GM21390 (cell line): ENCODE results near the gene ASB16.

Experiments
- ATAC-seq: cut with Tn5 transposase; IDR thresholded peaks from one replicate; pipeline ENCODE4 v1.9.1; 2021; ENCODE audit not compliant: unreplicated experiment

ASB16 gene

DNA sequence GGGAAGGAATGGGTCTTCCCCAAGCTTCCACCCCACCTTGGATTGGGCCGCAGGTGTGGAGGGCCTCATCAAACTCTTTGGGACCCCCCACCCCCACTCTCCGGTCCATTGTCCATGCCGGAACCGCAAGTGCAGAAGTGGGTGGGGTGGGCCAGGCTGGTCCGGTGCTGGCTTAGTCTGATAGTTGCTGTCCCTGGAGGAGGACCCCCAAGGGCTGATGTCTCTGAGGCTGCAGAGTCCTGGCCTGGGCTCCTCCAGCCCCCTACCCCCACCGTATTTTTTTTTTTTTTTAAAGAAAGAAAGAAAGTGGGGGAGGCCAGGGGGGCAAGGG, 36.3 kb downstream of the ASB16 start:
- no peak for ATAC-seq

DNA sequence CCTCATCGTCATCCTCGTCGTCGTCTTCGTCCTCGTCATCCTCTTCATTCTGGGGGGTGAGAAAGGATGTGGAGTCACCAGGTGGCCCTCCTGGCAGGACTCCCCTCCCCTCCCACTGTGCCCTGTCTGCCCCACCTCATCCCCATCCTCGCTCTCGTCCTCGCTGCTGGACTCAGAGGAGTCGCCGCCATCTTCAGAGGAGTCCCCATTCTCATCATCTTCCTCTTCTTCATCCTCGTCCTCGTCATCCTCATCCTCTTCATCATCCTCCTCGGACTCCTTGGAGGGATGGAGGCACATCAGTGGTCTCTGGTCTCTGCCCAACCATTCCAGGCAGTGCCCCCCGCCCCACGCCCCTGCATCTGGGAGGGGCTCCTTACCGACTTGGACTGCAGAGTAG, 36.8 kb downstream of the ASB16 start:
- no peak for ATAC-seq

DNA sequence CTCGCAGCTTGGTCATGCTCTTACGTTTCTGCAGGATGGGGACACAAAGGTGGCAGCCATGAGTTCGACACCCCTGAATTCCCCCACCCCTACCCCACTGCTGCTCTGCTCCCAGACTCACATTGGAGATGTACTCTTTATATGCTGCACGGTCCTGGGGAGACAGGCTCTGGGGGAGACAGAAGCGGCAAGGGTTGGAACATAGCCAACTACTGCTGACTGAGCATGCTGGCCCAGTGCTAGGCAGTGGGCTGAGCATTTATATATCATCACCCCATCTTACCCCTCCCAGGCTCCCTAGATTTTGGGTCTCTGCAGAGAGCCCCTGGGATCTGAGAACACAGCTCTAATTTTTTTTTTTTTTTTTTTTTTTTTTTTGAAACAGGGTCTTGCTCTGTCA, 37.2 kb downstream of the ASB16 start:
- ATAC-seq: no peak

DNA sequence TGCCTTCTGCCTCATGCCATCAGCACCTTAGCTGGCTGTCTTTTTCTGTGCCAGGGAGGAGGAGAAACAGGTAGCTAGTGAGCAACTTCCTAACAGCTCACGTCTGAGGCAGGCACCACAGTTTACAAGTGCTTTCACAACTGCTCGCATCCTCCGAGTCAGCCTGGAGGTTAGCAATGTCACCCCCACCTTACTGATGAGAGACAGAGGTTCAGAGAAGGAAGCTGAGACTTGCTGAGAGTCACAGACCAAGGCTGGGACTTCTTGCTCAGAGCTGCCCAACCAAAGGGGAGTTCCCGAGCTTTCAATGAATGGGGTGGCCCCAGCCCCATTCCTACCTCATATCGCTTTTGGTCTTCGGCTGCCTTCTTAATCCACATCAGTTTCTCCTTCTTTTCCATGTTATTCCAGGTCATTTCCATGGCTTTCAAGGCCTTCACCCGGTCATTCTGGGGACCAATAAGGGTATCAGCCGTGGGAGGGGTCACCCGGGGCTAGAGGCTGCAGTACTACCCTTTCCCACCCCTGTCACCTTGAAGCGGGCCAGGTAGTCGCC, 39.4 kb downstream of the ASB16 start:
- no peak for ATAC-seq

DNA sequence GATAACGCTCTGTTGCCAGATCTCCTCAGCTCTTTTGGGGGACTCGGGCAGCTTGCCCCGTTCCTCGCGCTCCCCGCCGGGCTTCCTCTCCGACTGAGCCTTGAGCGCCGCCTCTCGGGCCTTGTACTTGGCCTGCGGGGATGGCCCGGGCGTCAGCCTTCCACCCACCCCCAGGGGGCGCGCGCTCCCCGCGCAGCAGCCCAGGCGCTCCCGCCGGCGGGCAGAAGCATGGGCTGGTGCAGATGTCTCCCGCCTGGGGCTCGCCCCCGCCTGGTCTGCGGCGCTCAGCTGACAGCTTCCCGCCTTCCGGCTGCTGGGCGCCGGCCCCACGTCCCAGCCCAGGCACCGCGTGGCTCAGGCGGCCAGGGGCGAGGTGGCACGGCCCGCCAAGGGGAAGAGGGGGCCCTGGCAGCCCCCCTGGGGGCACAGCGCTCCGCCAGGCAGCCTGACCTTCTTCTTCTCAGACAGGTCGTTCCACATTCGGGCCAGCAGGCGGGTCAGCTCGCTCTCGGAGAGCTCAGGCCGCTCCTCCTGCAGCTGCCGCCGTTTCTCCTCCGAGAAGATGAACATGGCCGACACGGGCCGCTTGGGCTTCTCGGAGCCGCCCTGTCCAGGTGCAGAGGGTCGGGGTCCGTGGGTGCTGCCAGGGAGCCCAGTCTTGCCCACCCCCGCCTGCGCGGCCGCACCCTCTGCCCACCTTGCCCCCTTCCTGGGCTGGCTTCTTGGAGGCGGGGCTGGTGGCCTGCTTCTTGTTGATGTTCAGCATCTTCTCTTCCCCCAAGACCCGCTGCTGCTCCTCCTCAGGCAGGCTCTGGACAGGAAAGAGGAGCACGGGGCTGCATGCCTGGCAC, 40.1 kb downstream of the ASB16 start:
- peak; percentile 59 for ATAC-seq

DNA sequence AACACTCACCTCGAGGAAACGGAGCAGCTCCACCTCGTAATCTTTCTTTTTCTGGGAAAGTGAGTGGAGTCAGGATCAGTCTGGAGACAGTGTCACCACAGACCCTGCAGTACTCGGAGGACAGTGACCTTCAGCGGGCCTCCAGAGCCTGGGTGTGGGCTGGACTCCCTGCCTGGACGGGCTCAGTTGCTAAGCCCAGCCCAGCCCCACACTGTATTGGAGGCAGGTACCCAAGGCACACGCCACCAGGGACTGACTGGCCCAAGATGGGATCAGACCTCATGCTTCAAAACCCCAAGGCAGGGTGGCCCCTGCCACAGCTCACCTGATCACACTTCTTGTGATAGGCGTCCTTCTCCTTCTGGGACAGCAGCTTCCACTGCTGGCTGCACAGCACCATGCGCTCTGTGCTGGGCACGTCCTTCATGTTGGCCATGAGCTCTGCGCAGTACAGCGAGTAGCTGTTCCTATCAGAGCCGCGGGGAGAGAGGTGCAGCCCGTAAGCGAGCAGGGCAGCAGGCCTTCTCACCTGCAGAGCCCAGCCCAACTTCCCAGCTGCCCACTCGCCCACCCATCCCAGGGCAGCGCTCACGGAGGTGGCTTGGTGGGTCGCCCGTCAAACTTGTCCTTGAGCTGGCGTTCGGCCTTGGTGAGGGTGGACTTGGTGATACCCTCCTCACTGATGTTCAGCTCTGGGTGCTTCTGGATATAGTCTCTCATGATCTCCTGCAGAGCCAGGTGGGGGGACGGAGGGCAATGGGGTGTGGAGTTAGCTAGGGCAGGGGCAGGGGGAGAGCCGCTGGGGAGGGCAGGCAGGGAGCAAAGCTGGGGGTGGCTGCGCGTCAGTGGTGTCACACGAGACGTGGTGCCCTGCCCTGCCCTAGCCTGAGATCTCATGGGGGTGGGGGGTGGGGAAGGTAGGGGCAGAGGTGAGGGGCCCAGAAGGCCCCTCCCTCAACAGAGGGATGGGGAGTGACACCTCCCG, 41.1 kb downstream of the ASB16 start:
- no peak for ATAC-seq

DNA sequence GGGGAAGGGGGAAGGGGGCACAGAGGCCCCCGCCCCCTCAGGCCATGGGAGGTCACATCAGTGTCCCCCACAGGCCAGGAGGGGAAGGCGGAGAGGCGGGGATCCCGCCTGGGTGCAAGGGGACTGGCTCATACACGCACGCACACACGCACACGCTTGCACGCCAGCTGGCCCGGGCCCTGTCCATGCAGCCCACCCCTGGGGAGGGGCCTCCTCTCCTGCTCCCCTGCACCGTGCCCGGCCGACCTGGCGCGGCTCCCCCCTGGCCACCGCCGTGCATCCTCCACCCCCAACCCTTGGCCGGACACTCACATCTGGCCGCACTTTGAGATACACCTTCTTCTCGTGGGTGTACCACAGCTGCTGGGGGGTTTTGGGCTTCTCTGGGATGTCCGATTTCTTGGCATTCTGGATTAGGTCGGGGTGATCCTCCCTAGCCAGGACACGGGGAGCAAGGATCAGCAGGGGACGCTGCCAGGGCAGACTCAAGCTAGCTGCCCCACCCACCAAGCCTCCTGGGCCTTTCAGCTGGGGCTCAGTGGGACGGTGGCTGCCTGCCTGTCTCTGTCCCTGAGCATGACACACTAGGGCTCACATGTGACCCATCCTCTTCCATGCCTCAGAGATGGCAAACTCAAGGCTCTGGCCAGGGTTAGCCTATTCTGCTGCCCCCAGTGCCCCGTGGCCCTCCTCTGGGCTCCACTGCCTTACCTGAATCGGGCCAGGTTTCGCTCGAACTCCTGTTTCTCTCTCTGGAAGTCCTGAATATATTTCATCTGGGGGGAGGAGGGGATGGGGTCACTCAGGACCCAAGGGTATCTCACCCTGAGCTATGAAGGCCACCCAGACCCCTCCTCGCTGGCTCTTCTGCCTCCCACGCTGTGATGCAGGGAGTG, 42.3 kb downstream of the ASB16 start:
- no peak for ATAC-seq

DNA sequence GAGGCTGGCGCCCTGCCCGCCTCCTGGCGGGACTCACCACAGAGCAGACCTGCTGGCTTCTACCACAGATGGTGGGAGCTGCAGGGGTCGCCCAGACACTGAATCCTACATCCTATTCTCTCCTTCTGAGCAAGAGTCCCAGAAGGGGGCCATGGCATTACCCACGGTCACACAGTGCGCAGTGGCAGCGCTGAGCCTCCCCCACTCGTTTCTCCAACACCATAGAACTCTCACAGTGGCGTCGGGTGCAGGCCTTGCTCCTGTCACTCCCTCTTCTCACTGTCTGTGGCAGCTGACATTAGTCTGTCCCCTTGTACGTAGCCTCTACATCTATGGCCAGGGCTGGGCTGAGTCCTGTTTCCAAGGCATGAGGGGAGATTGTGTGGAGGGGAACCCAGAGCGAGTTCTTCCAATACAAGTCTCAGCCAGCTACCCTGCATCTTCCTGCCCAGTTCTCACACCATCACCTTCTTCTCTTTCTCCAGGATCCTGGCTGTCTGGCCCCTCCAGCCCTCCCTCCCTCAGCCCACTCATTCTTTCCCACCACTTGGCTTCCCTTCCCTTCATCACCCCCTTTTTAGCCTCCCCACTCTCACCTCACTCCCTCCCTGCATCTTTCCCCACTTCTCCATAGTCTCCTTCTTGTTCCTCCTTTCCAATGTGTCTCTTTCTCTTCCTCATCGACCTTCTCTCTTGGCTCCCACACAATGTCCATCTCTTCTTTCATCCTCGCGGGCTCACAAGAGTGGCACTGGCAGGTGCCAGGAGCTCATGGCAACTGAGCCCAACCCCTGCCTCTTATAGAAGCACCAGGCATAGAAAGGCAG, 43.1 kb downstream of the ASB16 start:
- ATAC-seq: no peak

DNA sequence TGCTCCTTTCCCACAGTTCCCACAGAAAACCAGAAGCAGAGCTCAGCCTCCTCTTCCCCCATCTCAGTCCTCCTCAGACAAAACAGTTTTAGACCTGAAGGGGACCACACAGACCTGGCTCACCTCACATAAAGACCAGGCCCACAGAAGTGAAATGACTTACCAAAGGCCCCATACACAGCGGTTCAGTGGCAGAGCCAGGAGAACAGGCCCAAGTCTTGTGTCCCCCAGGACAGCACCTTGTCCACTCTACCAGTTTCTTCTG, 43.7 kb downstream of the ASB16 start:
- ATAC-seq: no peak

DNA sequence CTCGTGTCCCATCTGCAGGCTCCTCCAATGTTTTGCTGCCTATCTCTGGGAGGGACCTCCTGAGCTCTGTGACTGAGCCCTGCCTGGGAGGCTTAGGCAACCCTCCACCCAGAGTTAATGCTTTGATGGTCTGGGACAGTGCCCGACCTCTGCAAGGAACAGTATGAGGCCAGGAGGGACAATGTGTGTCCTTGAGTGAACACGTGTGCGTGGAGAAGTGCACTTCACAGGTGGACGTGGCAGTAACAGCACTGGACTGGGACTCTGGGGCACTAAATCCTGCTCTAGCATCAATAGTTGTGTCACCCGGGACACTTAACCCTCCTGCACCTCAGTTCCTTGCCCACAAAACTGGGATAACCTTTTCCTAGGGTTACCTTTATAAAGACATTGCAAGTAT, 44.4 kb downstream of the ASB16 start:
- no peak for ATAC-seq

DNA sequence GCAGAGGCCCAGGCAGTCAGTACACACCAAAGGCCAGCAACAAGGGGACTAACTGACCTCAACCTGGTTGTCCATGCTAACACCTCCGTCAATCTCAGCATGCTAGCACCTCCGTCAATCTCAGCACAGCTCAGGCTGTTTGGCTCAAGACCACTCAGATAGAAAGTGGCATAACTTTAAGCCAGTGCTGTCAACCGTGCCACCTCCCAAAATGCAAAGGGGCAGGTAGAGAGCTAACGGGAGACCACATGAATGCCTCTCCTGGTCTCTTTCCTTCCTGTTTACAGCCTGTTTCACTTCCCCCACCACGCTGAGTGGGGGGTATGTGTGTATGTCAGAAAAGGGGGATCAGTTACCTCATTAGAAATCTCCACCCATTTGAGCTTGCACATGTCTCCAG, 45.7 kb downstream of the ASB16 start:
- no peak for ATAC-seq

DNA sequence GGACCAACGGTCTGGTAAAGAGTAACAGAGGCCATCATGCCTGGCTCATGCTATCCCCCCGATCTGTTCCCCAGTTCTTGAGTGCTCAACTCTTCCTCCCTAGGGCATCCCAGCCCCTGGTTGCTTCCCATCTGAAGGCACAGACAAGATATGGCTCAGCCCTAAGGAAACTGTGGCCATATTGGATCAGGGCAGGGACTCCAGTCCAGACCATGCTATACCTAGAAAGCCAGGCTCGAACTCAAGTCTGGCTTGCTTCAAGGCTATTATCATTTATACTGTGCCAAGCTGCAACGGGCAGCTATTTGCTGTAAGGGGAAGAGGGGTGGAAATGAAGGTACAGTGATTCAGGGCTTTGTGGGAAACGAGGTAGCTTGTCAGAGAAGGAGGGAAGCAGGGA, 46.2 kb downstream of the ASB16 start:
- ATAC-seq: no peak

DNA sequence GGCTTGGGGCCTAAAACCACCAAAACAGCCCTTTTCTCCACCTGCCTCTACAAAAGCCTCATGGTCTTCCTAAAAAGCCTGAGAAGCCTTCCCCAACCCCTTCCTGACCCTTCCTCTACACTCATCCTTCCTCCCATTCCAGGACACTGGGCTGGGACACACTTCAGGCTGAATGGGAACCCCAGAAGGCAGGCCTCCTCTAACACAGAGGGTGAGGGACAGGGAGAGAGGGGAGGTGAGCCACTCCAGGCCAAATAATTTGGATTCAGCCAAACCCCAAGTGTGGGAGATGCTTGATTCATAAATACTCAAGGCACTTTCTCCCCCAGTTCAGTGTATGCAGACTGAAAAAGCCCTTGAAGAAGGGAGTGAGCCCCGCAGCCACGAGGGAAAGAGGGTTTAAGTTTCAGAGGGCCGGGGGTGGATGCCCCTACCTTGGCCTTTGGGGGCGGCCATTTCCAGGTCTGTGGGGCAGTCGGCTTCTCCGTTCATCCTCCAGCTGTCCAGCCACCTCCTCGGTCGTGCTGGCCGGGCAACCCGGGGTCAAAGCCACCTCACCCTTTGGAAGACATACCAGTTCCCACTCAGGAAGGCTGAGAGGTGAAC, 47.3 kb downstream of the ASB16 start:
- ATAC-seq: no peak

DNA sequence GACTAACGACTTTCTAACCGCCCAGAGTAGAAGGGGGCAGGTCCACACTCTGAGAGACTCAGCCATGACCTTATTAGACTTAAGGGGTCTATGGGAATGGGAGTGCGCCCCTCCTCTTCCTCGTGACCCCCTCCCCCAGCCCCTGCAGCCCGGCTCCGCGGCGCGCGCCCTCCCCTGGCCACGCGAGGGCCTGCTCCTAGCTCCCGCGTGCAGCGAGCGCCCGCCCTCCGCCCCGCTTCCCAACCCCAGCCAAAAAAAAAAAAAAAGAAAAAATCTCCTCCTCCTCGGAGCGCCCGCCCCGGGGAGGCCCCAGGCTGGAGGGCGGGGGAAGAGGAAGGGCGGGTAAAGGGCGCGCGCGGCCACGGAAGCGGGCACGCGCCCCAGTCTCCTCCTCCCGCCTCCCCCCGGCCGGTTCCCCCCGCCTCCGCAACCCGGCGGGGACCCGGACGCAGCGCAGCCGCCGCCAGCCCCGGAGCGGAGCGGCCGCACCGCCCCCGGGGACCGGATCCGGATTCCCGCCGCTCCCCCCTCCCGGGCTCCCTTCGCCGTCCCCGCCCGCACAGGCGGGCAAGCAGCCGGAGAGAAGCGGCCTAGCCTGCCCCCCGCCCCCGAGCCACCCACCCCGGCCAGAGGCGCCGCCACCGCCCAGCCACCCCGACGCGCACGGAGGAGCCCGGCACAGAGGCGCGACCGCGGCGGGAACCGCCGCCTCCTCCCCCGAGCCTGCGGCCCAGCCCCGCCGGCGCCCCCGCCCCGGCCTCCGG, 48.0 kb downstream of the ASB16 start:
- peak; percentile 26 for ATAC-seq

DNA sequence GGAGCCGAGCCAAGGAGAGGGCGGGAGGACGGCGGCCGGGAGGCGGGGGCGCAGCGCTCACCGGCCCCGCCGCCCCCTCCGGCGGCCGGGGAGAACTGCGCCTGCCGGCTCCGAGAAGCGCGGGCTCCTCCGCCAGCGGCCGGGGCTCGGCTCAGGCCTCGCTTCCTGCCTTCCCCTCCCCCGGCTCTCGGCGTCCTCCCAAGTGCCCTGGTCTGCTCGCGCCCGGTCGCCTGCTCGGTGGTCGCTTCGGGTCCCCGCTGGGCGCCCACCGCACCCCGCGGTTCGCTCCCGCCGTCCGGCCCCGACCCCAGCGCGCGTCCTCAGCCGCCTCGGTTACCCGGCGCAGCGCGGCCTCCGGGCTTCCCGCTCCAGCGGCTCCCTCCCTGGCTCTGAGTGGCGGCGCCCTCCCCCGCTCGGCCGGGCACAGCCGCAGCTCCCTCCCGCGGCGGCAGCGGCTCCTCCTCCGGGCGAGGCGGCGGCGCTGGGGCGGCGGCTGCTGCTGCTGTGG, 48.7 kb downstream of the ASB16 start:
- peak; percentile 29 for ATAC-seq

DNA sequence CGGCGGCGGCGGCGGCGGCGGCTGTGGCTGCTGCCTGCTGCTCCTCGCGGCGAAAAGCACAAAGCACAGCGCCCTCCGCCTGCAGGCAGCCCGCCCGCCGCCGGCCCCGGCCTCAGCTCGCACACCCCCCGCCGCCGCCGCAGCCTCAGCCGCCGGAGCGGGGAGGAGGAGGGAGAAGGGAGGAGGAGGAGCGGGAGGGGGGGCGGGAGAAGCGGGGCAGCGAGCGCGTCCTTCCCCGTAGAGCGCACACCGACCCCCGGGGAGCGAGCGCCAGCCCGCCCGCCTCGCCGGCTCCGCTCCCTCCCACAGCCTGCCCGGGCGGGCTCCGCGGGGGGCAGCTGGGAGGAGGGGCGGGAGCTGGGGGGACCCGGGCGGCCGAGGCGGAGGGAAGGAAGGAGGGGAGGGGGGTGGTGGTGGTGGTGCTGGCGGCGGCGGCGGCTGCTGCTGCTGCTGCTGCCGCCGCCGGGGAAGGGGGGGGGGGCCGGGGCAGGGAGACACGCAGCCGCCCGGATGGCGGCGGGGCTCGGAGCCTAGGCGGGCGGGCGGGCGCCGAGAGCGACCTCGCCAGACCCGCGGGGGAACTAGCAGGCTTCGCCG, 49.2 kb downstream of the ASB16 start, which contains the start of gene UBTF:
Gene UBTF (minus strand): TSS at position 60 of the 597 bp plus-strand sequence. CDS start 1,446 bp downstream, outside the sequence.
- ATAC-seq: no peak

DNA sequence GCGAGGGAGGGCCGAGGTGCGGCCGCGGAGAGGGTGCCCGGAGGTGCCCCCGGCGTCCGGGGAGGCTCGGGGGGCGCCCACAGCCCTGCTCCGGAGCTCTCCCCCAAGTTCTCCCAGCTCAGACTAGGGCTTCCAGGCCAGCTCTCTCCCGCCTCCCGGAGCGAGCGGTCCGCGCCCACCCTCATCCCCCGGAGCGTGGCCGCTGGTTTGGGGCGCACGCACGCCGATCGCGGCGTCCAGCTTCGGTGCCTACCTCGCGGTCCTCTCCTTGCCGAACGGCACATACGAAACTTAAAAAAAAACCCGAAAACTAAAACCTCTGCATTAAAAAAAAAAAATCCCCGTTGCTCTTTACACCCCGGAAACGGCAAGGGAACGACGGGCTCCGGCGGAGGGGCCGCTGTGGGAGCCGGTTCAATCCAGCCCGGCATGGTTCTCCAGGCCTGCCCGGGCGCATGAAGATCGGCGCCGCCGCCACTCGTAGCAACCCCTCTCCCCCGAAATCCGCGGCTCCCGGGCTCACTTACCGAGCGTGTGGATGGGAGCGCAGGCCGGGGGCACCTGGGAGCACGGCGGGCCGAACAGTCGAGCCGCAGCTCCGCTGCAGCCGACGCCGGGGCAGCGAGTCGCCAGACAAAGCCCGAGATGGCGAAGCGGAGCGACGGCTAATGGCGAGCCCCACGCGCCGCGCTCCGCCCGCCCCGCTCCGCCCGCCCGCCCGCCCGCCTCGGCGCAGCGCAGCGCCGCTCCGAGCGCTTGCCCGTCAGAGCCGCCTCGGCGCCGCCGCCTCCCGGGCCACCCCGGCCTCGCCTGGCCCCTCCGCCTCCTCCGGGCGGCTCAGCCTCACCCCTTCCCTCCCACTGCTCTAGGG, 49.9 kb downstream of the ASB16 start:
- ATAC-seq: no peak
